Measurements from ENCODE around the gene PCSK6.
A peak's percentile ranks its signal among the peaks of the same experiment; 100 is the strongest.

PCSK6 gene

DNA sequence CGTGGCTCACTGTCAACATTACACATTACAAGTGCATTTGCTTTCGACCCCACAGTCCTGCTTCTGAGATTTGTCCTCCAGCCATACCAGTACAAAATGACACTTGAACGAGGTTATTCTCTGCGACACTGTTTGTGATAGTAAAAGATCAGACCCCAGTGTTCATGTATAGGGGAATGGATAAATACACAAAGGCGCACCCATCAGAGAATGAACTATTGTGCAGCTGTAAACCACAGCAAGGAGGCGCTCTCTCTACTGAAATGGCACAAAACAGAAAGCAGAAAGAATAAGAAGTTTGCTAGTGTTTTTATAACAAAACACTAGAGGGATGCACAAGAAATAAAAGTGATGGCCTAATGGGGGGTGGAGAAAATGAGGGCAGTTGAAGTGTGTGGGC is 232.8 kb downstream of the PCSK6 start:
- TF ChIP-seq, protein P1, sequence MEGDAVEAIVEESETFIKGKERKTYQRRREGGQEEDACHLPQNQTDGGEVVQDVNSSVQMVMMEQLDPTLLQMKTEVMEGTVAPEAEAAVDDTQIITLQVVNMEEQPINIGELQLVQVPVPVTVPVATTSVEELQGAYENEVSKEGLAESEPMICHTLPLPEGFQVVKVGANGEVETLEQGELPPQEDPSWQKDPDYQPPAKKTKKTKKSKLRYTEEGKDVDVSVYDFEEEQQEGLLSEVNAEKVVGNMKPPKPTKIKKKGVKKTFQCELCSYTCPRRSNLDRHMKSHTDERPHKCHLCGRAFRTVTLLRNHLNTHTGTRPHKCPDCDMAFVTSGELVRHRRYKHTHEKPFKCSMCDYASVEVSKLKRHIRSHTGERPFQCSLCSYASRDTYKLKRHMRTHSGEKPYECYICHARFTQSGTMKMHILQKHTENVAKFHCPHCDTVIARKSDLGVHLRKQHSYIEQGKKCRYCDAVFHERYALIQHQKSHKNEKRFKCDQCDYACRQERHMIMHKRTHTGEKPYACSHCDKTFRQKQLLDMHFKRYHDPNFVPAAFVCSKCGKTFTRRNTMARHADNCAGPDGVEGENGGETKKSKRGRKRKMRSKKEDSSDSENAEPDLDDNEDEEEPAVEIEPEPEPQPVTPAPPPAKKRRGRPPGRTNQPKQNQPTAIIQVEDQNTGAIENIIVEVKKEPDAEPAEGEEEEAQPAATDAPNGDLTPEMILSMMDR (IDR thresholded peaks at IDR 0.05; ENCODE audit: insufficient read depth, low read depth, low read length, missing control alignments) = peak; percentile 29
- DNase-seq (ENCODE audit: low read depth) = no peak
- H3K4me3 ChIP-seq (ENCODE audit: low read depth, low read length) = no peak overlapping the region

DNA sequence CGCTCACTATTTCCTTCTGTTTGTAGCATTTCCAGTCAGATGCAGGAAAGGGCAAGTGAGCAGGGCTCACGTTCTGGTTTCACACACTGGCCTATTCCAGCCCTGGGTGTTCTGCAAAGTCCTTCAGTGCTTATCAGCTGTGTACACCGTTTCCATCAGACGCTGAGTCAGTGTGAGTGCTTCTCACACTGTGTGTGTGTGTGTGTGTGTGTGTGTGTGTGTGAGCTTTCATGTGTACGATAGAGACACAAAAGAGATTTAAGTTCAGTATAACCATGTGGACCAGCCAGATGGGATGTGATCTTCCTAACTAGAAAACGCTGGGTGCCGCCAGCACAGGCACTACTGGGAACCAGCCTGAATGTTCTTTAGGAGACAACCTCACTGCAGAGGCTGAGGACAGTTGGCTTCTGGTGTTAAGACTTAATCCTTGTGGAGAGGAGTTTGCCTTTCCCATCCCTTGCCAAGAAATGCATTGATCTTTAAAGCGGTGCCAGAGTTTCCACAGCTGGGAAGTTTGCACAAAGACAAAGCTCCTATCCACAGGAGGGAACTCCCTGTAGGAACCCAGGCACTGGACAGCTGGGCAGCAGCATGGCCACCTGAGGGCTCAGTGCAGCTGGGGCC is 233.8 kb downstream of the PCSK6 start:
- TF ChIP-seq, protein P1 (IDR thresholded peaks at IDR 0.05; ENCODE audit: insufficient read depth, low read depth, low read length, missing control alignments) = no peak
- DNase-seq (ENCODE audit: low read depth) = no peak
- no peak overlapping the region for H3K4me3 ChIP-seq (ENCODE audit: low read depth, low read length)

DNA sequence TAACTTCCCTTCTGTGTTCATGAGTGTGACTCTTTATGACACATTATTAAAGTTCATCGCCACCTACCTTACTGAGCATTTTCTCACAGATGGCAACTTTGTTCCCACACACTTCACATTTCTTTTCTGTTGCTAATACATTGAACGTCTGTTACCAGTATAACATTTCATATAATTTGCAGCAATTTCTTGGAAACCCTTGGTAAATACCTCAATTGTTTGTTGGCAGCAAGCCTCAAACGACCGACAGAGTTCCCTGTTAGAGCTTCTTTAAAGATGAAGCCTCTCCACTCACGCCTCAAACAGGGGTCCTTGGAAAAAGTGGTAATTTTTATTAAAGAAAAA is 234.5 kb downstream of the PCSK6 start:
- TF ChIP-seq, protein P1 (IDR thresholded peaks at IDR 0.05; ENCODE audit: insufficient read depth, low read depth, low read length, missing control alignments) = no peak
- no peak for DNase-seq (ENCODE audit: low read depth)
- no peak overlapping the region for H3K4me3 ChIP-seq (ENCODE audit: low read depth, low read length)

- TF ChIP-seq, protein P1 (IDR thresholded peaks at IDR 0.05; ENCODE audit: insufficient read depth, low read depth, low read length, missing control alignments) = no peak
- DNase-seq (ENCODE audit: low read depth) = no peak
- no peak overlapping the region for H3K4me3 ChIP-seq (ENCODE audit: low read depth, low read length)
Observed at GRCh38 chr15:101254157-101255050, 235.1 kb downstream of the PCSK6 start.
